GM12891 (cell line): ENCODE measurements around the gene PHF14.

Source experiments
- POLR2A ChIP-seq: IDR thresholded peaks from 2 replicates; pipeline ENCODE4 v1.6.1; 2011; ENCODE audit warnings: low read depth, low read length, control low read depth
- POLR2AphosphoS5 ChIP-seq: IDR thresholded peaks from 2 replicates; pipeline ENCODE4 v1.6.1; 2011; ENCODE audit warnings: low read depth, low read length, control low read depth
- TAF1 ChIP-seq: IDR thresholded peaks from 2 replicates; pipeline ENCODE4 v1.6.1; 2011; ENCODE audit warnings: low read depth, low read length, control low read depth

- no peak for TF ChIP-seq TAF1
- no peak for TF ChIP-seq POLR2AphosphoS5
- no peak for TF ChIP-seq POLR2A
These were observed 106.2 kb downstream of the PHF14 start for GRCh38 chr7:11079907-11080306.
